CD14-positive monocyte (primary cell): Measurements from ENCODE around the gene DTNBP1. TPM values are rescaled to one million over a fixed set of nuclear protein-coding genes. Genes with fewer than 3 reads are reported as not detected.

Source experiments
- DNase-seq, 3 donors: peaks; one replicate each; pipeline ENCODE4 v3.0.0-alpha.2; 2011 to 2022
- H2AFZ ChIP-seq: 2 replicates; pipeline ENCODE4 v1.6.0; 2012; ENCODE audit warnings: mild to moderate bottlenecking, low read depth, low read length, inconsistent platforms; ENCODE audit not compliant: insufficient read depth, poor library complexity, severe bottlenecking
- H3K27ac ChIP-seq, 2 donors: 1 replicate in 1 of 2; 2 replicates in 1 of 2; pipeline ENCODE4 v1.5.1; 2012 to 2013; ENCODE audit warnings: low read length in 2 of 2, control low read depth in 1 of 2, inconsistent platforms in 1 of 2, low read depth in 1 of 2, mild to moderate bottlenecking in 1 of 2
- H3K27me3 ChIP-seq, 2 donors: one replicate each; pipeline versions ENCODE4 v1.6.0 to v1.6.1; 2011 to 2013; ENCODE audit warnings: low read length in 2 of 2; ENCODE audit not compliant: control insufficient read depth in 2 of 2, insufficient read depth in 2 of 2
- H3K36me3 ChIP-seq, 2 donors: replicated peaks in 1 of 2; 1 replicate in 1 of 2; 2 replicates in 1 of 2; pipeline versions ENCODE4 v1.5.1 to v1.6.1; 2012 to 2013; ENCODE audit warnings: low read length in 2 of 2, control low read depth in 1 of 2, inconsistent platforms in 1 of 2, mild to moderate bottlenecking in 1 of 2; ENCODE audit not compliant: insufficient read depth in 2 of 2, control insufficient read depth in 1 of 2
- H3K4me1 ChIP-seq, 2 donors: 1 replicate in 1 of 2; 2 replicates in 1 of 2; pipeline versions ENCODE4 v1.5.1 to v1.6.1; 2012 to 2013; ENCODE audit warnings: low read length in 2 of 2, control low read depth in 1 of 2, inconsistent platforms in 1 of 2, mild to moderate bottlenecking in 1 of 2, moderate library complexity in 1 of 2; ENCODE audit not compliant: insufficient read depth in 2 of 2, control insufficient read depth in 1 of 2
- H3K4me2 ChIP-seq: replicated peaks from 2 replicates; pipeline ENCODE3; 2012; ENCODE audit warnings: low read length, moderate library complexity, mild to moderate bottlenecking; ENCODE audit not compliant: poor library complexity, severe bottlenecking; ENCODE audit errors: extremely low read depth
- H3K4me3 ChIP-seq, 3 experiments: fragments of 200-600 bp in 1 of 3; sonication (generic) in 1 of 3; replicated peaks in 1 of 3; 1 replicate in 2 of 3; 2 replicates in 1 of 3; pipeline ENCODE4 v1.5.1; 2011 to 2013; ENCODE audit warnings: low read length in 3 of 3, mild to moderate bottlenecking in 3 of 3, control low read depth in 2 of 3, low read depth in 2 of 3, inconsistent platforms in 1 of 3, moderate library complexity in 1 of 3
- H3K79me2 ChIP-seq: 2 replicates; pipeline ENCODE4 v1.6.0; 2012; ENCODE audit warnings: mild to moderate bottlenecking, control low read depth, inconsistent platforms, low read length, moderate library complexity; ENCODE audit not compliant: insufficient read depth
- H3K9ac ChIP-seq: 2 replicates; pipeline ENCODE4 v1.6.0; 2017; ENCODE audit warnings: low read length, mild to moderate bottlenecking; ENCODE audit not compliant: insufficient read depth, poor library complexity, severe bottlenecking
- H3K9me3 ChIP-seq, 2 donors: replicated peaks in 1 of 2; 1 replicate in 1 of 2; 2 replicates in 1 of 2; pipeline versions ENCODE4 v1.5.1 to v1.6.1; 2012 to 2013; ENCODE audit warnings: low read length in 2 of 2, control low read depth in 1 of 2; ENCODE audit not compliant: control insufficient read depth in 1 of 2, insufficient read depth in 1 of 2
- H4K20me1 ChIP-seq: 2 replicates; pipeline ENCODE4 v1.6.0; 2012; ENCODE audit warnings: mild to moderate bottlenecking, low read length, control low read depth, moderate library complexity; ENCODE audit not compliant: insufficient read depth
- H3K27ac Mint-ChIP-seq, 7 donors: one replicate each; pipeline ENCODE4 v1.8.0; 2020; ENCODE audit warnings: mild to moderate bottlenecking in 7 of 7, mixed read lengths in 7 of 7, moderate library complexity in 6 of 7, inconsistent platforms in 2 of 7
- H3K27me3 Mint-ChIP-seq, 3 donors: one replicate each; pipeline ENCODE4 v1.8.0; 2021 to 2022; ENCODE audit warnings: low read depth in 3 of 3, mild to moderate bottlenecking in 3 of 3, mixed read lengths in 3 of 3, moderate library complexity in 3 of 3, inconsistent platforms in 1 of 3
- H3K36me3 Mint-ChIP-seq, 2 donors: one replicate each; pipeline ENCODE4 v1.8.0; 2020; ENCODE audit warnings: mixed read lengths in 2 of 2, inconsistent platforms in 1 of 2, mild to moderate bottlenecking in 1 of 2
- H3K4me1 Mint-ChIP-seq: one replicate; pipeline ENCODE4 v1.8.0; 2020; ENCODE audit warnings: mild to moderate bottlenecking, mixed read lengths
- H3K4me3 Mint-ChIP-seq, 2 donors: one replicate each; pipeline ENCODE4 v1.8.0; 2020; ENCODE audit warnings: mild to moderate bottlenecking in 2 of 2, mixed read lengths in 2 of 2, moderate library complexity in 1 of 2
- H3K9me3 Mint-ChIP-seq, 7 donors: one replicate each; pipeline ENCODE4 v1.8.0; 2020 to 2022; ENCODE audit warnings: mixed read lengths in 7 of 7, mild to moderate bottlenecking in 6 of 7, moderate library complexity in 6 of 7, inconsistent platforms in 2 of 7
- CTCF ChIP-seq: fragments of 200-600 bp; IDR thresholded peaks from one replicate; pipeline ENCODE4 v1.8.0; 2022; ENCODE audit warnings: antibody characterized with exemption, mild to moderate bottlenecking
- WGBS: methylation state at CpG from one replicate; pipeline ENCODE4 v1.1.5; 2013; ENCODE audit warnings: missing lambda C conversion rate; ENCODE audit not compliant: insufficient coverage; 5-methylcytosine and 5-hydroxymethylcytosine counted together
- intact Hi-C, 2 donors: fragments of 100-400 bp; cut with micrococcal nuclease; formaldehyde crosslinking; loops; one replicate each; pipeline versions ENCODE4 v1.15.0 to v1.15.1; 2023
- polyA plus RNA-seq, 3 donors: library from polyadenylated mRNA; depleted of rRNA in 1 of 3; unstranded in 2 of 3; stranded (reverse) in 1 of 3; fragments of 300-500 nt in 2 of 3; fragments of >200 nt in 1 of 3; fragmentation: Illumina TruSeq in 2 of 3; gene quantifications; 1 replicate in 2 of 3; 2 replicates in 1 of 3; pipeline ENCODE4 v1.2.3, GENCODE V29; 2012 to 2021

The DTNBP1 gene
- polyA plus RNA-seq, 3 donors = 19.7 to 26.9 (median 20.5) TPM

GRCh38 chr6:15500078-15500740, 162.6 kb downstream of the DTNBP1 start:
- Histone ChIP-seq H3K36me3 (peaks cover 97 to 99% of the 10 kb centered on the region in 2 donors), H3K4me1 (no peaks in the 10 kb centered on the region), H3K27me3 (no peaks in the 10 kb centered on the region), H3K4me2 (no peak overlapping the region), H4K20me1 (peaks cover 92% of the 10 kb centered on the region), H3K4me3 (no peak overlapping the region), H3K79me2 (peaks cover 60% of the 10 kb centered on the region), H2AFZ (no peak overlapping the region), H3K9me3 (no peaks in the 10 kb centered on the region), H3K27ac (peak overlapping the region in 1 of 2 donors; percentile 20), H3K9ac (no peak overlapping the region)
- no peak for TF ChIP-seq CTCF
- H3K9me3 Mint-ChIP-seq = peaks cover 0 to 3% (median 0%) of the 10 kb centered on the region in 7 donors
- intact Hi-C loops = no loop called here
- no peak for DNase-seq
- peaks cover 6% of the 10 kb centered on the region for H3K4me1 Mint-ChIP-seq
- WGBS = 95% methylated on average over 13 of the region's 16 CpGs
- peaks cover 89 to 100% of the 10 kb centered on the region in 2 donors for H3K36me3 Mint-ChIP-seq
- no peak overlapping the region for H3K4me3 Mint-ChIP-seq
- H3K27me3 Mint-ChIP-seq = no peaks in the 10 kb centered on the region
- peak overlapping the region in 4 of 7 donors; percentile 6 to 73 (median 28) for H3K27ac Mint-ChIP-seq

- H3K4me3 Mint-ChIP-seq = no peak overlapping the region
These were observed 163.2 kb downstream of the DTNBP1 start for GRCh38 chr6:15499591-15499990.

More at GRCh38 chr6:15499591-15499990, 163.2 kb downstream of the DTNBP1 start:
- Histone ChIP-seq H3K27ac (no peak overlapping the region), H3K27me3 (no peaks in the 10 kb centered on the region), H3K79me2 (peaks cover 63% of the 10 kb centered on the region), H2AFZ (no peak overlapping the region), H3K4me3 (no peak overlapping the region), H4K20me1 (peaks cover 92% of the 10 kb centered on the region), H3K4me2 (no peak overlapping the region), H3K4me1 (no peaks in the 10 kb centered on the region), H3K9me3 (no peaks in the 10 kb centered on the region), H3K36me3 (peaks cover 96 to 99% of the 10 kb centered on the region in 2 donors), H3K9ac (no peak overlapping the region)
- intact Hi-C loops = no loop called here
- Mint-ChIP-seq H3K27me3 (no peaks in the 10 kb centered on the region), H3K36me3 (peaks cover 87 to 100% of the 10 kb centered on the region in 2 donors), H3K4me1 (peaks cover 3% of the 10 kb centered on the region), H3K27ac (peak overlapping the region in 2 of 7 donors; percentile 10 to 79), H3K9me3 (peaks cover 0 to 3% (median 0%) of the 10 kb centered on the region in 7 donors)
- no peak for TF ChIP-seq CTCF
- no peak for DNase-seq
- 100% methylated on average over 2 of the region's 9 CpGs for WGBS
